HuH-7 (cell line): ENCODE measurements around the gene SOX18.

Source experiments
- DNase-seq: peaks from one replicate; pipeline ENCODE4 v3.0.0; 2011; ENCODE audit warnings: low spot score

The SOX18 gene

DNA sequence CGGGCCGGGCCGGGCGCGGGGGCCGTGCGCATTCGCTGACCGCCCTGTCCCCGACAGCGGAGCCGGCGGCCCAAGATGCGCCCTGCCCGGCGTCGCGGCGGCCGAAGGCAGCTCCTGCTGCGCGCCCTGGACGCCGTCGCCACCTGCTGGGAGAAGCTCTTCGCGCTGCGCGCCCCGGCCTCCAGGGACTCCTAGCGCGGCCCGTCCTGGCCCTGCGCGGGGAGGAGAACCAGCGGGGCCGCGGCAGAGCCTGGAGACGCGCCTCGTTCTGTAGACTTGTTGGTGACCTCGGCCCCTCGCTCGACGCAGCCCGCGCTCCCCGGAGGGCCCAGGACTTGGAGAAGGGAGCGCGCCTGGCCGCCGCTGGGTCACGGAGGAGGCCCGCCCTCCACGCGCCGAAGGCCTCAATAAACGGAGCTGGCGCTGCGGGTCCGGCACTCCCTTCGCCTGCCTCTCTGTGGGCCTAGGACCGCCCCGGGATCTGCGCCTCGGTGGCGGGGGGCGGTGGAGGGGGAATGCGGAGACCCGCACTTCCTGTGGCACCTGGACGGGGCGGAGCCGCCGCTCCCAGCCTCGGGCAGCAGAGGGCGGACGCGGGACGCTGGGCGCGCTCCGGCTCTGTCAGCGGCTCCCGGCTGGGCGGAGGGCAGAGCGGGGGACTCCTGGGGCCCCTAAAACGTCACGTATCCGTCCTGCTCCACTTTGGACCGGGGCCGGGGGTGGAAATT, 10.7 kb downstream of the SOX18 start:
- DNase-seq = peak; percentile 98

DNA sequence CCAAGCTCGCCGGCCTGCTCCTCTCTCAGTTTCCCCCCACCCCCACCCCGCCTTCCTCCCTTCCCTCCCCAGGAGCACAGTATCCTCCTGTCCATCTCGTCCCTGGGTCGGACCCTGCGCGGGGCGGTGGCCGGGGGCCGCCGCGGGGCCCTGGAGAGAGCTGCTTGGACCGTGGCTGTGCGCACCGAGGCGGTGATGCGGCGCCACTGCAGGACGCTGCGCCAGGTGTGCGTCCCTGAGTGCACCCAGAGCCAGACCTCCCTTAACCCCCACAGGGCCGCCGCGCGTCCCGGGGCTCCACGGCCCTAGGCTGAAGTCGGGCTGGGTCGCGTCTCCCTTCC, 11.2 kb downstream of the SOX18 start:
- DNase-seq = peak; percentile 79

DNA sequence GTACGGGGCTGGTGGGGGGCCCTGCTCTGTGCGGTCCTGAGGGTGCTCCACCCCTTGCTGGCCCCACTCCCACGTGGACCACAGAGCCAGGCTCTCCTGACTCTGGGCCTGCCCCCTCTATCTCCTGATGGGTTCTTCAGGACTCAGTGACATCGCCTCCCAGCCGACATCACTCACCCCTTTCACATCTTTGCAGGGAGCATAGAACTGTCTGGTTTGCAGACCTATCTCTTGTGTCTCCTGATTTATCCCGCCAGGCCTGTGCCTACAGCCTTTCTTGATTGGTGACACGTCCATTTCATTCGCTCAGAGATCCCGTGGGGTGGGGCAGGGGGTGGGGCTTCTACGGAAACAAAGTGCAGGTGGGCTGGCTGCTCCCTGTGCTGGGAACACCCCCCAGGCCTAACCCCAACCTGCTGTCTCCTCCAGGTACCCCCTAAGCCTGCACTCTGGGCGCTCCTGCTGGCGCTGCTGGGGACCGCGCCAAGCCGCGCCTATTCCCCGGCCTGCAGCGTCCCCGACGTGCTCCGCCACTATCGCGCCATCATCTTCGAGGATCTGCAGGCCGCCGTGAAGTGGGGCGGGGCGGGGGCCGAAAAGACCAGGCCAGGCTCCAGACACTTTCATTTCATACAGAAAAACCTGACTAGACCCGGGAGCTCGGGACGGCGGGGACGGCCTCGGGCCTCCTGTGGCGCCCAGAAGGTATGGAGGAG, 11.8 kb downstream of the SOX18 start:
- peak; percentile 79 for DNase-seq

DNA sequence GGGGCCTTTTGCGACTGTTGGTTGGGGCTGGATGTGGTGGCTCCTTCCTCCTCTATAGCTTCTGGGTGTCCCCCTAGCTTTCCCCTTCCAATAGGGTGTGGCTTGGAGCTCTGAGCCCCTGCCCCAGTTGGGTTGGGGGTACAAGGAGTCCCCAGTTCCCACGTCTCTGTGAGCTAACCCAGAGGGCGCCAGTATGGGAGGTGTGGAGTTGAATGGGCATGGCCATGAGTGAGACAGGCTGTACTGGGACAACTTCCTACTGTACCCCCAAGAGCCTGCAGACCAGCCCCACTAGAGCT, 12.3 kb downstream of the SOX18 start:
- DNase-seq = no peak

DNA sequence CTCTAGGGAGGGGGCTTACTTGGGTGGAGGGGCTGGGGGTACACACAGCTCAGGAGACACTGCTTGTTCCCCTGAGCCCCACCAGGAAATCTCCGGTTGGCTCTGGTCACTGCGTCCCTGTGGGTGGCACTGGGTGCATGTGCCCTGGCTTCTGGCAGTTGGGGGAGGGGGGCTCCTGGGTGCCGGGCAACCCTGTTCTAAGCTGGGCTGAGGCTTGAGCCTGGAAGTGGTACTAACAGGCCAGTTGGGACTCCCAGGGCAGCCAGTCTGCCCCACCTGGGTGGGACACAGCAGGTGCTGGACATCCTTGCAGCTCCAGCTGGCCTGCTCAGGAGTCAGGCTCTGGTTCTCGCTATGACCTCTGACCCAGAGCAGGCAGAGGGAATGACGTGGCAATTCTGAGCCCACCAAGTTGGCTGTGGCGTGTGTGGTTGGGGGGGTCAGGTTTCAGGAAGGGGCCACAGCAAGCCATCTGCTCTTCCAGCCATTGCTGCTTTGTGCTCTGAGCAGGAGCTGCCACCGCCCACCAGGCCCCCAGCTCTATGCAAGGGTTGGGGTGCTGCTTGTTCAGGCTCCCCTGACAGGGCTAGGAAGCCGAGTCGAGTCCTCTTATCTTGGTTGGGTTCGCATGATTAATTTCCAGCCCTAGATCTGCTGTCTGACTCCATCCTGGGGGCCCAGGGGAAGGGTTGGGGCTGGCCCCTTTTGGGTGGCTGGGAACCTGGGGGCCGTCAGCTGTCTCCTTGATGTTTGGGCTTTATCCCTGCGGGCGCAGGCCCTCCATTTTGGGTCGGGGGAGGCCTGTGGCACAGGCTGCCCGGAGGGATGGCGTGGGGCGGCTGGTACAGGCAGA, 12.9 kb downstream of the SOX18 start:
- DNase-seq = no peak

DNA sequence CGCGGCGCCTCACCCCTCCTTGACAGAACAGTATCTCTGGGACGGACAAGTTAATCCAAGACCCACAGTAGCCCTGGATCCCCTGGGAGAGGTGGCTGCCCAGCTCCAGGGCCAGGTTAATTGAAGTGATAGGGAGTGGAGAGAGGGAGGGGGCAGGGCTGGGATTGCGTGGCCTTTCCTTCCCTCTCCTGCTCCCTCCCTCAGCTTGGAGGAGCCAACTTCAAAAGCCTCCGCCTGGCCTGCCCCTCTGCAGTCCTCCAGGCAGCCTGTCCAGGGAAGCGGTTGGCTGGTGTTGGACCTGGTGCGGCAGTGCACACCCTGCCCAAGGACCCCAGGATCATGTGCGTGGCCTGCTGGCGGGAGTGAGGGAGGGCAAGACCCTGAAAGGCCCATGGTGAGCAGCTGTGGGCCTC, 13.5 kb downstream of the SOX18 start, which contains the start of gene C20orf204:
Gene C20orf204, plus strand, starts transcription at position 250 of the 413 bp plus-strand sequence. Its CDS starts 142 bp downstream, at position 392.
- DNase-seq = no peak

DNA sequence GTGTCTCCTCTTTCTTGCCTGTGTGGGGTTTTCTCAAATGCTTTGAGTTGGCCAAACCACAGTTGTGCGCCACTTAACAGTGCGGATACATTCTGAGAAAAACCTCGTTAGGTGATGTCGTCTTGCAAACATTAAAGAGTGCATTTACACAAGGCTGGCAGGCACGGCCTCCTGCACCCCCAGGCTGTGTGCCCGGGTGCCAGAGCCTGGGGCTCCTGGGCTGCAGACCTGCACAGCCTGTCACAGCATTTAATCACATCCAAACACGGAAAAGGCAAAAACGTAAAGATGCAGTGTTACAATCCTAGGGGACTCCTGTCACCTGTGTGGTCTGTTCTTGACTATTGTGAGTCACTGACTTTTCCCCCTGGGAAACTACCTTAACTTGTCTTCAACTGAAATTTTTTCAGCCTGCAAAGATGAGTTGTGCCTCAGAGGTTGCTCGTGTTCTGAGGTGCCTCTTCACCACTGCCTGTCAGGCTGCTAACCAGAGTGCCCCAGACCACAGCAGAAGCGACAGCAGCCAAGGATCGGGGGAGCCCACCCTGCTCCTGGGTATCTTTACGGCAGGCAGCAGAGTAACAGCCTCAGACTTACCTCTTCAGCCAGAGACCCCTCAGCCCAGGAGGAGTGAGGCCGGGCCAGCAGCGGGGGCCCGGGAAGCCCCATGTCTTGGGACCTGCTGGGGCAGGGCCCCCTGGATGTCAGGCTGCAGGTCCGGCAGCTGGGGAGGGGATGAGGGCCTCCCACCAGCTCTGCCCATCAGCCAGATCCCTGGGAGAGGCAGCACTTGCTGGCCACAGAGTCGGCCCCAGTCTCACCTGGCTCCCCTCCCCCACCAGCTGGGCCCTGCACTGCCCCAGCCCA, 14.1 kb downstream of the SOX18 start:
- DNase-seq = no peak

DNA sequence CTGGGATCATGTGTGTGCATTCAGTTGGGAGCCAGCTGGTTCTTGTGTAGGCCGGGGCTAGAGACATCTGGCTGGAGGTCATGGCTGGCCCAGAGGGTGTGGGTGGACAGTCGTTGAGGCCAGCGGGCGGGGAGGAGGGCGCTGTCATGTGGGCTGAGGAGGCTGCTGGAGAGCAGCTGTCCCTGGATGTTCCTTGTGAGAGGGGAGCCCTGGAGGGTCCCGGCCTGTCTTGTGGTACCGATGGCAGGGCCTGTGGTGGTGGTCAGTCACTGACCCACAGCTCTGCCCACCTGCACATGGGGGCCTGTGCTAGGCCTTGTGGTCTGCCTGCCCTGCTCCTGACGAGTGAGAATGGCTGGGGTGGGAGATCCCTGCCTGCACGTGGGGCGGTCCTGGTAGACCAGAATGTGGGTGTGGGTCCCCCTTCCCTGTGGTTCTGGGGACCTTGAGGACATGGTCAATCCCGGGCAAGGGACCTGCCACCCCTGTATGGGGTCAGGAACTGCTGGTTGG, 15.4 kb downstream of the SOX18 start:
- no peak for DNase-seq

DNA sequence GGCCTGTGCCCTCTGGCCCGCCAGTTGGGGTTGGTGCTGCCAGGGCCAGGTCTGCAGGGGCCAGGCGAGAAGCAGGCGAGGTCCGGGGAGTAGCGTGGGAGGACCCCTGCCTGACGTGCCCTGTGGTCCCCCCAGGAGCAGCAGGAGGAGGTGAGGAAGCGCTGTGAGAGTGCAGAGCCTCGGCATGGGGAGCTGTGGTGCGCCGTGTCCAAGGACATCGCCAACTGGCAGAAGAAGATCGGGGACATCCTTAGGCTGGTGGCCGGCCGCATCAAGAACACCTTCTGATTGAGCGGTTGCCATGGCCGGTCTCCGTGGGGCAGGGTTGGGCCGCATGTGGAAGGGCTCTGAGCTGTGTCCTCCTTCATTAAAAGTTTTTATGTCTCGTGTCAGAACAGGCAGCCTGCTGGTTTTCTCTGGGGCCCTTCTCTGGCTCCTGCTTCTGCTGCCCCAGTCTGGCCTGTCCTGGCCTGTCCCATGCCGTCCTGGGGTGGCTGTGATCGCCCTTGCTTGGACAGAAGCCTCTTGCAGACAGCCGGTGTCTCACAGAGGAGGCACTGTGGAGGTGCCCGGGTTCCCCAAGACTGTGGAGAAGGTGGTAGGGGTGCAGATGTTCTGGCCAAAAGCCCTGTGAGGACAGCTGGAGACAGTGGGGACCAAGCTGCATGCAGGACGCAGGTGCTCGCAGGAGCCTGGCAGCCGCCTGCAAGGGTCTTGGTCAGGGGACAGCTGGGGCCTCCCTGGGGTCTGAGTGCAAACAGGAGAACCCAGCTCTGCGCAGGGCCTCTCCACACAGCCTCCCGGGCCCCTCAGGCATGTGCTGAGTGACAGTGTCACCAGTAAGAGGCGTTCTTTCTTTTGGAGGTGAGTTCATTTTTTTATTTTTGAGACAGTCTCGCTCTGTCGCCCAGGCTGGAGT, 16.5 kb downstream of the SOX18 start:
- no peak for DNase-seq

DNA sequence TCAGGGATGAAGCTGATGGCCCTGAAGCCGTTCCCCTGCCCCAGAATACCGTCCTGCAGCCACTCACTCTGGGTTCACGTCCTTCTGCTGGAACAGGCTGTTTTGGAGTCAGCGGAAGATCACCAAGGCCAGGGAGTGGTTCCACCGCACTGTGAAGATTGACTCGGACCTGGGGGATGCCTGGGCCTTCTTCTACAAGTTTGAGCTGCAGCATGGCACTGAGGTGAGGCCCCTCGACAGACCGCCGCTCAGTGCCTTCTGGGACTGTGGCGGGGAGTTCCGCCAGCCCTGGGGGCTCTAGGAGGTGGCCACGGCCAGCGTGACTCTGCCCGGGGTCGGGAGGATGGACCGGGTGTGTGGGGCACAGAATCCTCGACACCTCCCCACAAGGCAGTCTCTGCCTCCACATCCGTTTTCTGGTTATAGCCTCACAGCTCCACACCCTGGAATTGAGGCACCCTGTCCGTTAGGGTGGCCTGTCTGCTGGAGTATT, 17.6 kb downstream of the SOX18 start:
- DNase-seq = no peak

DNA sequence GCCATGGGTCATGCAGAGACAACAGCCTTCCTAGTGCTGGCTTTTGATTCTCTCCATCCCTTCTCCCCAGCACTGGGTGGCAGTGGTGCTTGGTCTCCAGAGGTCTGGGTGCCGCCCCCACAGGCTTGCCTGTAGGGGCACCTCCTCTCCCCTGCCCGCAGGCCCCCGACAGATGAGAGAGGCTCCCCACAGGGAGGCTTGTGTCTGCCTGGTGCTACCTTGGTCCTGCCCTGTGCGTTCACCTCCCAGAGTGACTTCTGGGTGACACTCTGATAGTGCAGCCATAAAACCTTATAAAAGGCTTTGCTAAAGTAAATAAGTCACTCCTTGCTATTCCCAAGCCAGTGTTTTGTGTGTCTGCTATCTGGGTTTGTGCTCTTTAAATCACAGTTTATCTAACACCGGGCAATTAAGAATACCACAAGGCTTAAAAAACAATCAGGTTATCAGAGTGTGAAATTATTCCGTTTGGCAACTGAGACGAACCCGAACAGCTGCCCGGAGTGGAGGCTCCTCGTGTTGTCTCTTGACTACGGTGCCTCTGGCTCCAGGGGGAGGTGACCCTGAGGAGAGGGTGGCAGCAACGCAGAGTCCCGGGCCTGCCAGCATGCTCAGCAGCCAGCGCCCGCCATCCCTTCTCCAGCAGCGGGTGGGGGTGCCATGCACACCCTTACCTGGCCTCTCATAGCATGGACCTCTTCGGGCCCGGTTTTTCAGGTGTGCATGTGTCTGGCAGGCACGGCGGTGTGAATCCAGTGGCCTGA, 18.9 kb downstream of the SOX18 start:
- DNase-seq = peak; percentile 82

DNA sequence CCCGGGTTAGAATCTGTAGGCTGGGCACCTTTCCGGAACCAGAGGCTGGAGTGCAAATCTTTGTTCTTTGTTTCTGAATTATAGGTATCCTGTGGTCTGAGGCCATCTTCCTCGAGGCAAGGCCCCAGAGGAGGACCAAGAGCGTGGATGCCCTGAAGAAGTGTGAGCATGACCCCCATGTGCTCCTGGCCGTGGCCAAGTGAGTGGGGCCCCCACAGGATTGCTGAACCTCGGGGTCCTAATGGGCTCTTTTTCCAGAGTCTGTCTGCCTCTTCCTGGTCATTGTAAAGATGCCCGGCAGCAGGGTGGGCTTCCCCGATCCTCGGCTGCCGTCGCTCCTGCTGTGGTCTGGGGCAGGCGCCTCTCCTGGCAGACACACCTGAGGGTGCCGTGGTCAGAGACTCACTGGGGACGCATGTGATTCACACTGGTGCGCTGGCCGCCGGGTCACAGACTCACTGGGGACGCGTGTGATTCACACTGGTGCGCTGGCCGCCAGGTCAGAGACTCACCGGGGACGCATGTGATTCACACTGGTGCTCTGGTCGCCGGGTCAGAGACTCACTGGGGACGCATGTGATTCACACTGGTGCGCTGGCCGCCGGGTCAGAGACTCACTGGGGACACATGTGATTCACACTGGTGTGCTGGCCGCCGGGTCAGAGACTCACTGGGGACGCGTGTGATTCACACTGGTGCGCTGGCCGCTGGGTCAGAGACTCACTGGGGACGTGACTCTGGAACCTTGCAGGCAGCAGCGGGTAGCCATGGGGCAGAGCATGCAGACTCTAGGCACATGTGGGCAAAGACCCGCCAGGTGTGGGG, 19.9 kb downstream of the SOX18 start:
- no peak for DNase-seq

DNA sequence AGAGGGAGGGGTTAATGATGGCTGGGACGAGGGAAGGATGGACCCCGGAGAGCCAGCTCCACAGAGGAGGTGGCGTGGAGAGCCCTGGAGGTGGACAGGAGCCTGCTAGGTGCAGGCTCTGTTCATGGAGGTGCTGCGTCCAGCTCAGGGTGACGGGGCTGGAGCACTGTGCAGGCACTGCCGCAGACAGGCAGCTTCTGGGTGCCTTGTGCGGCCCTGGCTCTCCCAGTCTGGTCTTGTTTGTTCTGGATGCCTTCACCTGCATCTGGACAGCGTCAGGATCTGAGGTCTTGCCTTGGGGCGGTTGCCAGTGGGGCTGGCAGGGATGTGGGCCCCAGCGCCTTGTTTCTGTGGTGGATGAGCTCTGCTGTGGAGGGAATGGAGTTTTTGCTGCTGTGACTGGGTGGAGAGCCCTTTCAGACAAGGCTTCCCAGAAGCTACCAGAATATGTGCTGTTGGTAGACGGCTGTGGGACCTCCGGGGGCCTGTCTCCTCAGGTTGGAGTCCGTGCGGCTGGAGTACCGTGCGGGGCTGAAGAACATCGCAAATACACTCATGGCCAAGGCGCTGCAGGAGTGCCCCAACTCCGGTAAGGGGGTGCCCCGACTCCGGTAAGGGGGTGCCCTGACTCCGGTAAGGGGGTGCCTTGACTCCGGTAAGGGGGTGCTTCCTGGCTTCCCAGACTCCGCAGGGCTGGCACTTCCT, 21.3 kb downstream of the SOX18 start:
- no peak for DNase-seq

DNA sequence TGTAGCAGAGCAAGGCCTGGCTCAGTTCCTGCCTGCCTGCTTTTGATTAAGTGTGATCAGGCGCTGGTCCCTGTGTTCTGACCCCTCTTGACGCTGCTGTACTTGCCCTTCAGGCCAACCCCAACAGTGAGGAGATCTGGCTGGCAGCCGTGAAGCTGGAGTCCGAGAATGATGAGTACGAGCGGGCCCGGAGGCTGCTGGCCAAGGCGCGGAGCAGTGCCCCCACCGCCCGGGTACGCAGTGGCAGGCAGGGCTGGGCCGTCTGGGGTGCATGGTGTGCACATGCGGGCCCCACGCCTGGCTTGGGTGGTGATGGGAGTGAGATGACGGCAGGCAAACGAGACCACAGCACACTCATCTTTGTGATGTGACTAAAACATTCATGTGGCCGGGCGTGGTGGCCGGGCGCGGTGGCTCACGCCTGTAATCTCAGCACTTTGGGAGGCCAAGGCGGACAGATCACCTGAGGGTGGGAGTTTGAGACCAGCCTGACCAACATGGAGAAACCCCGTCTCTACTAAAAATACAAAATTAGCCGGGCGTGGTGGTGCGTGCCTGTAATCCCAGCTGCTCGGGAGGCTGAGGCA, 23.5 kb downstream of the SOX18 start:
- DNase-seq = no peak

DNA sequence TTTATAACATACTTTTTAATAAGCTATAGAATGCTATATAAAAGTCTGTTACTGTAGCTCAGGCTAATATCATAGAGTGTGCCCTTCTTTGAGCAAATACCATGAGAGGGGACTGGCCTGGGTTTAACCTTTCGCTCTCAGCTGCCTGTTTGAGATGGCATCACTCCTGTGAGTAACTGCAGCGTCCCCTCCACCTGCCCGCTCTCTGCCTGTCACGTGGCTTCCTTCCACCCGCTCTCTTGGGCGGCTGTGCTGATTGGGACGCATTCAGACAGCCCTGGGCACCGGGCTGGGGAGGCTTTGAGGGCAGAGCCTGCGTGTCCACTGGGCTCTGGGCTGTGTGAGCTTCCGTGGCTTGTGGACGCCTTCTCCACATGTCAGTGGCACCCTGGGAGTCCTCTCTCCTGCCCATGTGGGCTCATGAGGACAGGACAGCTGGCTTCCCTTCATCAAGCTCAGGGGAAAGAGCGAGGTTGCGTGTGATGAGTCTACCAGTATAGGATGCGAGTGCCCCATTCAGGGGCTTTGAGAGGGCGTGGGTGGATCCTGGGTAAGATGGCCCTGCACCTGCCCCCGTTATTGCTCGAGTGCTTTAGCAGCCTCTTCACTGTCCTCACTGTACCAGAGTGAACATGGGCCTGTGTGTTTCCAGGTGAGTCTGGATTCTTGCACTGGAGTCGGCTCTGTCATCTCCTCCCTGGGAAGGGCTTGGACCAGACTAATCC, 24.2 kb downstream of the SOX18 start:
- no peak for DNase-seq

DNA sequence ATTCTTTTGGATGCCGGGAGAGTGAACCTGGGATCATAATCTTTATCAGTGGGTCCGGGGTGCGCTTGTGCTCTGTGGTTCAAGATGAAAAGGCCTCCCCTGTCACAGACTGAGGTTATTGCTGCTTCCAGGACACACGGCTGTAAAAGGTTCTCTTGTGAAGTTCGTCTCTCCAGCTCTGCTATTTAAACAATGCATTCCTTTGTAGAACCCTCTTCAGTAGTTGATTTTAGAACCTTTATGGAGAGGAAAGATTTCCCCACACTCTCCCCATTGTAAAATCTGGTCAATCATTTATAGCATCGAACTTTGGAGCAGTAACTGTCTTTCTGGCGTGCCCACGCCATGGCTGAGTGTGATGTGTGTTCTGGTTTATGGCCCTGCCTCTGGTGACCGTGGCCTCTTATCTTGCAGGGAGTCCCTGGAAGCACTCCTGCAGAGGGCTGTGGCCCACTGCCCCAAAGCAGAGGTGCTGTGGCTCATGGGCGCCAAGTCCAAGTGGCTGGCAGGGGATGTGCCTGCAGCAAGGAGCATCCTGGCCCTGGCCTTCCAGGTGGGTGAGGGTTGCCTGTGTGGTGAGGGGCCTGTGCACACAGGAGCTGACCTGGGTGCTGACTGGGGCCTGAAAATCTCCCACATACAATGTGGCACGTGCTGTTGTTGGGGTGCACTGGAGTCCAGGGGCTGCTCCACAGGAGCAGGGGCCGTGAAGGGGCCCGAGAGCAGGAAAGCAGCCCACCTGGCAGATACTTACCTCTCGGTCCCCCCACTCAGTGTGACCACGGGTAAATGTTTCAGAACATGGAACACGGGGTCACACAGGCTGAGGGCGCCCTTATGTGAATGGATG, 25.1 kb downstream of the SOX18 start:
- DNase-seq = peak; percentile 98
